ENCODE results near the gene ROBO1.

DNA sequence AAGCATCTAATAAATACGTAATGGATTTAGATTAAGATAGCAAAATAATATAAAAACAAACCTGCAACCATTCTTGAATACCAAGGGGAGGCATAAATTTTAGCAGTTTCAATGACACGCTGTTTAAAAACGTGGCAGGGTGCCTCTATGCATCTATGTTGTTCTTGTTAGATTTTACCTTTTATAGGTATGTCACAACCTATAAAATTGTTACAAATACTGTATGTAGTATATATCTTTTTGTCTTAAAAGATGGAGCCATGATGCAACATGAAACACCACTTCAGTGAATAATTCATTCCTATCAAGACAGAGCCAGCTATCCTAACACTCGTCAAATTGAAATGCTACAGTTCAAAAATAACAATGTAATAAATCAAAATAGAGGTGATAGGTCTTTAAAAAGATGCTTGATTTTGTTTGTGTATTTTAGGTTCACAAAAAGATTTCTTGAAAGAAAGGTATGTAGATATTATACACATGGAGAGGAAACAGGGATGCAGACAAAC, 1059.2 kb downstream of the ROBO1 start:
- TF ChIP-seq POLR2A (IDR thresholded peaks at IDR 0.05) = no peak
- TF ChIP-seq, protein P1, sequence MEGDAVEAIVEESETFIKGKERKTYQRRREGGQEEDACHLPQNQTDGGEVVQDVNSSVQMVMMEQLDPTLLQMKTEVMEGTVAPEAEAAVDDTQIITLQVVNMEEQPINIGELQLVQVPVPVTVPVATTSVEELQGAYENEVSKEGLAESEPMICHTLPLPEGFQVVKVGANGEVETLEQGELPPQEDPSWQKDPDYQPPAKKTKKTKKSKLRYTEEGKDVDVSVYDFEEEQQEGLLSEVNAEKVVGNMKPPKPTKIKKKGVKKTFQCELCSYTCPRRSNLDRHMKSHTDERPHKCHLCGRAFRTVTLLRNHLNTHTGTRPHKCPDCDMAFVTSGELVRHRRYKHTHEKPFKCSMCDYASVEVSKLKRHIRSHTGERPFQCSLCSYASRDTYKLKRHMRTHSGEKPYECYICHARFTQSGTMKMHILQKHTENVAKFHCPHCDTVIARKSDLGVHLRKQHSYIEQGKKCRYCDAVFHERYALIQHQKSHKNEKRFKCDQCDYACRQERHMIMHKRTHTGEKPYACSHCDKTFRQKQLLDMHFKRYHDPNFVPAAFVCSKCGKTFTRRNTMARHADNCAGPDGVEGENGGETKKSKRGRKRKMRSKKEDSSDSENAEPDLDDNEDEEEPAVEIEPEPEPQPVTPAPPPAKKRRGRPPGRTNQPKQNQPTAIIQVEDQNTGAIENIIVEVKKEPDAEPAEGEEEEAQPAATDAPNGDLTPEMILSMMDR (IDR thresholded peaks at IDR 0.05) = no peak
